Fibroblast of mammary gland (primary cell): Measurements from ENCODE around the gene MEAK7.

Experiments
- DNase-seq: peaks from one replicate; pipeline ENCODE4 v3.0.0-alpha.2; 2010; ENCODE audit warnings: low read depth
- H3K4me3 ChIP-seq: 2 replicates; pipeline ENCODE4 v1.5.1; 2011; ENCODE audit warnings: low read depth, mild to moderate bottlenecking, low read length, moderate library complexity; ENCODE audit not compliant: control insufficient read depth
- CTCF ChIP-seq: conservative IDR thresholded peaks from 2 replicates; pipeline ENCODE4 v1.5.1; 2011; ENCODE audit warnings: low read depth, low read length, inconsistent platforms; ENCODE audit not compliant: control insufficient read depth, insufficient read depth

Gene MEAK7

GRCh38 chr16:84477661-84478060 lies 26.8 kb downstream of the MEAK7 start:
- no peak for TF ChIP-seq CTCF
- no peak overlapping the region for H3K4me3 ChIP-seq
- no peak for DNase-seq

- H3K4me3 ChIP-seq, result no peak overlapping the region
- no peak for TF ChIP-seq CTCF
- no peak for DNase-seq
Measured at GRCh38 chr16:84476401-84476800, 28.1 kb downstream of the MEAK7 start.

DNA sequence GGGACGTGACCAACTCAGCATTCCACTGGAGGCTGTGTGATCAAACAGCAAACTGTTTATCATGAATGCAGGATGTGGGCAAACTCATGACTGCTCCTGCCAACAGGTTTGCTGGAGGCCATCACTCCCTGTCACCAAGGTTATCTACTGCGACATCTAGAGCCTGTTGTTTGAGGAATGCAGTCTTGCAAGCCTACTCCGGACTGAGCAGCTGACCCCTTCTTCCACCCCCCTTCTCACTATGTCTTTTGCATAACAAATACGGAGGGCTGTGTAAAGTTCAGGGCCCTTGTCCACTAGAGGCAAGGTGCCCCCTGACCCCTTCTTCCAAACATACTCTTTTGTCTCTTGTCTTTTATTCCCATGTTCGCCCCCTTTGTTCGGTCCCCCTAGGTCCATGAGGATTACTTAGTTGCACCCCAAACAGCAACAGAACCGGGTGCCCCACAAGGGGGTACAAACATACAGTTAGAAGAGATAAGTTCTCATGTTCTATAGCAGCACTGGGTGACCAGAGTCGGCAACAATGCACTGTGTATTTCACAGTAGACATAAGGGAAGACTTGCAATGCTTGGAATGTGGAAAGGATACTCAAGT lies 28.7 kb downstream of the MEAK7 start:
- no peak overlapping the region for H3K4me3 ChIP-seq
- TF ChIP-seq CTCF, result no peak
- no peak for DNase-seq

DNA sequence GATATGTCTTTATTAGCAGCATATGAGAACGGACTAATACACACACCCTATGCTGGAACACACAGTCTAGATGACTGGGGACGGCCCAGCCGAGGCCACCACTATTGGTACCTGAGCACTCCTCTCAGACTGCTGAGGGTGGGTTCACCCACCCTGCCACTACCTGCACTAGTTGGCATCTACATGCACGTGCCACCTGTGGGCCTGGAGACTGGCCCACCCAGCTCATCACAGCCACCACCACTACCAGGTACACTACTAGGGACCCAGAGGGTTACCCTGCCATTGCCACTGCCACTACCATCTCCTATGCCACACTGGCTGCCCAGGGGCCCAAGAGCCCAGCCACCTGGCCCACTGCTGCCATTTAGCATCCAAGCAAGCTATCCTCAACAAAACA lies 32.5 kb downstream of the MEAK7 start:
- TF ChIP-seq CTCF, result no peak
- DNase-seq, result no peak
- no peak overlapping the region for H3K4me3 ChIP-seq

GRCh38 chr16:84471316-84471715 lies 33.1 kb downstream of the MEAK7 start:
- no peak for TF ChIP-seq CTCF

DNA sequence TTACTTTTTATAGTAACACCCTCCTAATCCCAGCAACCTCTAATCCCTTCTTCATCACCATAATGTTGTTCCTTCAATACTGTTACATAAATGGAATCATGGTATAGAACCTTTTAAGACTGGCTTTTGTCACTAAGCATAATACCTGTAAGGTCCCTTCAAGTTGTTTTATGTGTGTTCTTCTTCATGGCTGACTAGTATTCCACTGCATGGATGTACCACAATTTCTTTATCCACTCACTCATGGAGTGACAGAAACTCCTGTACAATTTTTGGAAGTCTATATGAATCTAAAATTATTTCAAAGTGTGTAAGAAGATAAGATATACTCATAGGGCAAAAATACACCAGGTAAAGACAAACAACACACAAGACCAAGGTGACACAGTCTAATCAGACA lies 36.8 kb downstream of the MEAK7 start:
- no peak for DNase-seq
- no peak for TF ChIP-seq CTCF
- no peak overlapping the region for H3K4me3 ChIP-seq

More at GRCh38 chr16:84471316-84471715, 33.1 kb downstream of the MEAK7 start:
- DNase-seq, result no peak
- H3K4me3 ChIP-seq, result no peak overlapping the region

- TF ChIP-seq CTCF, result no peak
- DNase-seq, result no peak
- no peak overlapping the region for H3K4me3 ChIP-seq
Measured at GRCh38 chr16:84467256-84467655, 37.2 kb downstream of the MEAK7 start.
